HepG2 (cell line): Measurements from ENCODE around the gene HIC1. TPM values are rescaled to one million over a fixed set of nuclear protein-coding genes. Genes with fewer than 3 reads are reported as not detected.

Experiments used
- ATAC-seq: fragments of 200-7000 bp; cut with Tn5 transposase; 3 replicates; pipeline ENCODE4 v1.9.1; 2020; ENCODE audit warnings: mild to moderate bottlenecking, moderate library complexity
- BruUV-seq: library from RNA; stranded (reverse); fragments of 400-500 nt; replicated peaks from 2 replicates; lab custom pipeline; 2021; lab: Mats Ljungman, UMichigan
- CTCF ChIA-PET: fragments of 300-600 bp; formaldehyde crosslinking; extraction: SDS; loops from one replicate; lab custom pipeline; 2021; ENCODE audit warnings: low total read pairs, inconsistent platforms, low intra/inter-chr PET ratio; lab: Yijun Ruan, JAX
- POLR2A ChIA-PET: fragments of 350-600 bp; sonication (Branson Sonifier 250); formaldehyde crosslinking; loops from one replicate; lab custom pipeline; 2020; ENCODE audit warnings: antibody characterized with exemption, inconsistent platforms; lab: Yijun Ruan, JAX
- DNase-seq: peaks from one replicate; pipeline ENCODE4 v3.0.0-alpha.2; 2015; ENCODE audit warnings: low spot score
- FAIRE-seq: peaks from 3 replicates; lab custom pipeline; 2011; peaks lifted over from hg19 to GRCh38; lab: Jason Lieb, UNC
- H2AFZ ChIP-seq: one replicate; pipeline ENCODE4 v1.6.1; 2011; ENCODE audit warnings: low read length, inconsistent platforms
- H3K27ac ChIP-seq: fragments of 300-600 bp; 3 replicates; pipeline ENCODE4 v1.8.0; 2011; ENCODE audit warnings: mixed run types, mild to moderate bottlenecking, mixed read lengths, low read length, inconsistent platforms; ENCODE audit not compliant: insufficient read depth; ENCODE audit errors: extremely low read length
- H3K27me3 ChIP-seq, 2 experiments: fragments of 200-600 bp in 1 of 2; 2 replicates in 1 of 2; 3 replicates in 1 of 2; pipeline versions ENCODE4 v1.6.0 to v1.8.0; 2011; ENCODE audit warnings: low read length in 2 of 2, mild to moderate bottlenecking in 2 of 2, moderate library complexity in 2 of 2, inconsistent platforms in 1 of 2; ENCODE audit not compliant: insufficient read depth in 2 of 2, control insufficient read depth in 1 of 2
- H3K36me3 ChIP-seq, 2 experiments: fragments of 200-600 bp in 1 of 2; replicated peaks in 1 of 2; 2 replicates in 1 of 2; 3 replicates in 1 of 2; pipeline versions ENCODE4 v1.5.1 to v1.8.0; 2011; ENCODE audit warnings: low read length in 2 of 2, inconsistent platforms in 1 of 2; ENCODE audit not compliant: insufficient read depth in 2 of 2, control insufficient read depth in 1 of 2
- H3K4me1 ChIP-seq: 2 replicates; pipeline ENCODE4 v1.5.1; 2012; ENCODE audit warnings: low read length, inconsistent platforms; ENCODE audit not compliant: insufficient read depth
- H3K4me2 ChIP-seq: 2 replicates; pipeline ENCODE4 v1.6.0; 2011; ENCODE audit warnings: low read depth, low read length, inconsistent platforms
- H3K4me3 ChIP-seq, 3 experiments: fragments of 200-600 bp in 1 of 3; sonication (generic), shearing (Covaris generic) in 1 of 3; replicated peaks in 1 of 3; 2 replicates each; pipeline ENCODE4 v1.5.1; 2011 to 2016; ENCODE audit warnings: low read length in 3 of 3, inconsistent platforms in 2 of 3, low read depth in 2 of 3, mild to moderate bottlenecking in 2 of 3, control low read depth in 1 of 3, mixed read lengths in 1 of 3; ENCODE audit not compliant: insufficient read depth in 1 of 3
- H3K79me2 ChIP-seq: one replicate; pipeline ENCODE4 v1.6.1; 2011; ENCODE audit warnings: low read length, inconsistent platforms; ENCODE audit not compliant: insufficient read depth
- H3K9ac ChIP-seq: 2 replicates; pipeline ENCODE4 v1.6.0; 2011; ENCODE audit warnings: mild to moderate bottlenecking, low read depth, low read length, inconsistent platforms; ENCODE audit not compliant: insufficient read depth
- H3K9me3 ChIP-seq: 2 replicates; pipeline ENCODE4 v1.5.1; 2012; ENCODE audit warnings: mild to moderate bottlenecking, low read length
- H4K20me1 ChIP-seq: 2 replicates; pipeline ENCODE4 v1.6.0; 2011; ENCODE audit warnings: inconsistent platforms, mild to moderate bottlenecking, low read length, moderate library complexity; ENCODE audit not compliant: insufficient read depth
- ATRX ChIP-seq: sonication (generic); formaldehyde crosslinking; IDR thresholded peaks from 2 replicates; pipeline ENCODE4 v1.4.0; 2020; ENCODE audit warnings: missing genetic modification reagents, borderline replicate concordance
- FOXA1 ChIP-seq, 2 experiments: fragments of 450-650 bp in 1 of 2; sonication (generic) in 1 of 2; formaldehyde crosslinking in 1 of 2; IDR thresholded peaks; 2 replicates each; pipeline versions ENCODE4 v1.4.0 to v1.6.1; 2016 to 2020; ENCODE audit warnings: missing genetic modification reagents in 1 of 2
- HDAC1 ChIP-seq: sonication (generic); formaldehyde crosslinking; IDR thresholded peaks from 2 replicates; pipeline ENCODE4 v1.5.1; 2020; ENCODE audit warnings: mild to moderate bottlenecking, missing genetic modification reagents
- KLF9 ChIP-seq: IDR thresholded peaks from 2 replicates; pipeline ENCODE4 v1.6.1; 2016; ENCODE audit warnings: low read depth
- MXD4 ChIP-seq: IDR thresholded peaks from 2 replicates; pipeline ENCODE4 v1.6.1; 2016; ENCODE audit warnings: mild to moderate bottlenecking, missing biosample characterization, missing genetic modification reagents
- SALL2 ChIP-seq: sonication (generic); formaldehyde crosslinking; IDR thresholded peaks from 2 replicates; pipeline ENCODE4 v1.8.1; 2023; ENCODE audit warnings: mild to moderate bottlenecking, missing genetic modification reagents, inconsistent platforms
- ZNF225 ChIP-seq: sonication (generic); formaldehyde crosslinking; IDR thresholded peaks from 2 replicates; pipeline ENCODE4 v1.4.0; 2020; ENCODE audit warnings: mild to moderate bottlenecking, missing genetic modification reagents
- ZNF335 ChIP-seq: sonication (generic); formaldehyde crosslinking; IDR thresholded peaks from 2 replicates; pipeline ENCODE4 v1.4.0; 2020; ENCODE audit warnings: missing genetic modification reagents
- ZNF652 ChIP-seq: IDR thresholded peaks from 2 replicates; pipeline ENCODE4 v1.6.1; 2016; ENCODE audit warnings: low read depth, borderline replicate concordance
- ZZZ3 ChIP-seq: sonication (generic); formaldehyde crosslinking; IDR thresholded peaks from 2 replicates; pipeline ENCODE4 v1.4.0; 2020; ENCODE audit warnings: missing genetic modification reagents, mild to moderate bottlenecking, borderline replicate concordance
- WGBS: methylation state at CpG from one replicate; pipeline ENCODE4 v1.1.6; 2017; ENCODE audit warnings: low lambda C conversion rate; 5-methylcytosine and 5-hydroxymethylcytosine counted together
- in situ Hi-C: cut with HindIII; loops from 2 replicates; pipeline ENCODE4 v1.10.0; 2017; ENCODE audit warnings: low pct_unique_long_range_greater_than_20kb; ENCODE audit not compliant: extremely low pct_ligation_motif_present
- intact Hi-C: fragments of 100-400 bp; cut with micrococcal nuclease; formaldehyde crosslinking; loops from one replicate; pipeline ENCODE4 v1.10.0; 2022; ENCODE audit not compliant: unreplicated experiment
- polyA plus RNA-seq, 8 experiments: library from polyadenylated mRNA; depleted of rRNA in 3 of 8; stranded (reverse) in 7 of 8; unstranded in 1 of 8; fragments of >200 nt; fragmentation: Illumina TruSeq in 4 of 8; extraction: Trizol in 4 of 8; gene quantifications; 2 replicates each; pipeline versions ENCODE4 v1.2.1 to v1.2.3, GENCODE V29; 2011 to 2016; ENCODE audit warnings: low read depth in 4 of 8, missing spikeins in 1 of 8, mixed read lengths in 1 of 8; ENCODE audit not compliant: insufficient read depth in 1 of 8
- total RNA-seq, 5 experiments: library from RNA; depleted of rRNA; stranded (reverse); fragments of >200 nt; fragmentation: Illumina TruSeq; extraction: Trizol; gene quantifications; 2 replicates each; pipeline ENCODE4 v1.2.3, GENCODE V29; 2016; ENCODE audit warnings: low read depth in 1 of 5
- TF ChIP-seq, protein P1 (sequence below): sonication (generic); formaldehyde crosslinking; IDR thresholded peaks from 2 replicates; pipeline ENCODE4 v1.9.0; 2021; ENCODE audit warnings: missing genetic modification reagents, borderline replicate concordance
- TF ChIP-seq, protein P2 (sequence below): sonication (generic); formaldehyde crosslinking; IDR thresholded peaks from one replicate; pipeline ENCODE4 v1.5.1; 2020; ENCODE audit warnings: mild to moderate bottlenecking, missing genetic modification reagents; ENCODE audit errors: not compliant biosample characterization

Gene HIC1
- total and polyA plus RNA-seq, 2 of the 13 experiments (the other 11 are each of a cell fraction or from before 2014, with no cell fraction given) = 0.04 to 0.31 TPM

DNA sequence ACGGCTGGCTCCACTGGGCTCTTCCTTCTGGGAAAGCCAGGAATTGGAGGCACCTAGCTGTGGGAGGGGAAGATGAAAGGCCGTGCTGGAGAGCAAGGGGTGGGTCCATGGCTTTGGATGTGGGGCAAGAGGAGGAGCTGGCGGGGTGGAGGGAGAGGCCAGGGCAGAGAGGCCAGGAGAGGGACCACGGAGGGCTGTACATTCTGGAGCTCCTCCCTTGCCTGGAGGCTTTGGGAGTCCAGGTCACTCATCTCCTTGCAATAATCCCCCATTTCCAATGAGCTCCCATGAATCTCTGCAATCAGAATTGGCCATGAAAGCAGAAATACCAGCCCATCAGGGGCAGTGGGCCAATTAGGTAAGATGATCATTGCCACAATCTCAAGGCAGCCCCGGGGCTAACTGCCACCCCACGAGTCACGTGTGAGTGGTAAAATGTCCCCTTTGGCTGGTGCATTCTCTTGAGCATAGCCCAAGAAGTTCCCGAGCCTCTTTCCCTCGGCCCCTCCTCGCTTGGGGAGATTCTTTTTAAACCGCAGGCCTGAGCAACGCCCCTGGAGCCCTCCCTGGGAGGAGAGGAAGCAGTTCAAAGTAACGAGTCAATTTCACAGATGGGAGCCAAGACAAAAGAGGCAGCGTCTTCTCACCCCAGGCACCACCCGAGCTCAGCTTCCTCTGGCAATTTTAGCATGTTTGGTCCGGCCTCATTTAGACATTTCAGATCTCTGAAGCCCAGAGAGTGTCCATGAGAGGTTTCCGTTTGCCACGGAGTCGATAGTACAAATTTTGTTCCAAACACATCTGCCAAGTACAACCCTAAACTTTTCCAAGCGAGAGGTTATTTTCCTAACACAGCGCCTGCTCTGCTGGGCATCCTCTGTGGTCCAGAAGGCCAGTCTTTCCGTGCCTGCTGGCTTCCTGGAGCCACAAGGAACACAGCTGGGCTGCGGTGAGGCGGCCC lies 43.2 kb upstream of the HIC1 start:
- WGBS = 81% methylated on average over 23 of the region's 24 CpGs
- Histone ChIP-seq H3K9ac (no peak overlapping the region), H3K36me3 (no peaks in the 10 kb centered on the region), H3K4me3 (no peak overlapping the region), H3K9me3 (no peaks in the 10 kb centered on the region), H3K4me2 (no peak overlapping the region), H3K27me3 (peaks cover 0 to under 1% of the 10 kb centered on the region in 2 experiments; a peak in 1 of 5 replicates), H4K20me1 (no peaks in the 10 kb centered on the region), H3K4me1 (no peaks in the 10 kb centered on the region), H3K79me2 (no peaks in the 10 kb centered on the region), H2AFZ (no peak overlapping the region), H3K27ac (no peak overlapping the region)
- in situ Hi-C loops = no loop called here
- FAIRE-seq (no peak), DNase-seq (no peak), ATAC-seq (no peak; the same call in 2 of the 3 replicates)
- no TSS peak for BruUV-seq
- CTCF ChIA-PET = no interaction called here
- POLR2A ChIA-PET = interaction anchor here (1.1 kb wide), 1 partner anchor 14 kb away, joined by 6 read pairs; no protein-coding TSS in a partner anchor
- intact Hi-C loops = no loop called here
- no peak for TF ChIP-seq ZNF652 (CRISPR knock-in tag)
- TF ChIP-seq, protein P1, sequence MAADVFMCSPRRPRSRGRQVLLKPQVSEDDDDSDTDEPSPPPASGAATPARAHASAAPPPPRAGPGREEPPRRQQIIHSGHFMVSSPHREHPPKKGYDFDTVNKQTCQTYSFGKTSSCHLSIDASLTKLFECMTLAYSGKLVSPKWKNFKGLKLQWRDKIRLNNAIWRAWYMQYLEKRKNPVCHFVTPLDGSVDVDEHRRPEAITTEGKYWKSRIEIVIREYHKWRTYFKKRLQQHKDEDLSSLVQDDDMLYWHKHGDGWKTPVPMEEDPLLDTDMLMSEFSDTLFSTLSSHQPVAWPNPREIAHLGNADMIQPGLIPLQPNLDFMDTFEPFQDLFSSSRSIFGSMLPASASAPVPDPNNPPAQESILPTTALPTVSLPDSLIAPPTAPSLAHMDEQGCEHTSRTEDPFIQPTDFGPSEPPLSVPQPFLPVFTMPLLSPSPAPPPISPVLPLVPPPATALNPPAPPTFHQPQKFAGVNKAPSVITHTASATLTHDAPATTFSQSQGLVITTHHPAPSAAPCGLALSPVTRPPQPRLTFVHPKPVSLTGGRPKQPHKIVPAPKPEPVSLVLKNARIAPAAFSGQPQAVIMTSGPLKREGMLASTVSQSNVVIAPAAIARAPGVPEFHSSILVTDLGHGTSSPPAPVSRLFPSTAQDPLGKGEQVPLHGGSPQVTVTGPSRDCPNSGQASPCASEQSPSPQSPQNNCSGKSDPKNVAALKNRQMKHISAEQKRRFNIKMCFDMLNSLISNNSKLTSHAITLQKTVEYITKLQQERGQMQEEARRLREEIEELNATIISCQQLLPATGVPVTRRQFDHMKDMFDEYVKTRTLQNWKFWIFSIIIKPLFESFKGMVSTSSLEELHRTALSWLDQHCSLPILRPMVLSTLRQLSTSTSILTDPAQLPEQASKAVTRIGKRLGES (CRISPR knock-in tag) = no peak
- TF ChIP-seq, protein P2, sequence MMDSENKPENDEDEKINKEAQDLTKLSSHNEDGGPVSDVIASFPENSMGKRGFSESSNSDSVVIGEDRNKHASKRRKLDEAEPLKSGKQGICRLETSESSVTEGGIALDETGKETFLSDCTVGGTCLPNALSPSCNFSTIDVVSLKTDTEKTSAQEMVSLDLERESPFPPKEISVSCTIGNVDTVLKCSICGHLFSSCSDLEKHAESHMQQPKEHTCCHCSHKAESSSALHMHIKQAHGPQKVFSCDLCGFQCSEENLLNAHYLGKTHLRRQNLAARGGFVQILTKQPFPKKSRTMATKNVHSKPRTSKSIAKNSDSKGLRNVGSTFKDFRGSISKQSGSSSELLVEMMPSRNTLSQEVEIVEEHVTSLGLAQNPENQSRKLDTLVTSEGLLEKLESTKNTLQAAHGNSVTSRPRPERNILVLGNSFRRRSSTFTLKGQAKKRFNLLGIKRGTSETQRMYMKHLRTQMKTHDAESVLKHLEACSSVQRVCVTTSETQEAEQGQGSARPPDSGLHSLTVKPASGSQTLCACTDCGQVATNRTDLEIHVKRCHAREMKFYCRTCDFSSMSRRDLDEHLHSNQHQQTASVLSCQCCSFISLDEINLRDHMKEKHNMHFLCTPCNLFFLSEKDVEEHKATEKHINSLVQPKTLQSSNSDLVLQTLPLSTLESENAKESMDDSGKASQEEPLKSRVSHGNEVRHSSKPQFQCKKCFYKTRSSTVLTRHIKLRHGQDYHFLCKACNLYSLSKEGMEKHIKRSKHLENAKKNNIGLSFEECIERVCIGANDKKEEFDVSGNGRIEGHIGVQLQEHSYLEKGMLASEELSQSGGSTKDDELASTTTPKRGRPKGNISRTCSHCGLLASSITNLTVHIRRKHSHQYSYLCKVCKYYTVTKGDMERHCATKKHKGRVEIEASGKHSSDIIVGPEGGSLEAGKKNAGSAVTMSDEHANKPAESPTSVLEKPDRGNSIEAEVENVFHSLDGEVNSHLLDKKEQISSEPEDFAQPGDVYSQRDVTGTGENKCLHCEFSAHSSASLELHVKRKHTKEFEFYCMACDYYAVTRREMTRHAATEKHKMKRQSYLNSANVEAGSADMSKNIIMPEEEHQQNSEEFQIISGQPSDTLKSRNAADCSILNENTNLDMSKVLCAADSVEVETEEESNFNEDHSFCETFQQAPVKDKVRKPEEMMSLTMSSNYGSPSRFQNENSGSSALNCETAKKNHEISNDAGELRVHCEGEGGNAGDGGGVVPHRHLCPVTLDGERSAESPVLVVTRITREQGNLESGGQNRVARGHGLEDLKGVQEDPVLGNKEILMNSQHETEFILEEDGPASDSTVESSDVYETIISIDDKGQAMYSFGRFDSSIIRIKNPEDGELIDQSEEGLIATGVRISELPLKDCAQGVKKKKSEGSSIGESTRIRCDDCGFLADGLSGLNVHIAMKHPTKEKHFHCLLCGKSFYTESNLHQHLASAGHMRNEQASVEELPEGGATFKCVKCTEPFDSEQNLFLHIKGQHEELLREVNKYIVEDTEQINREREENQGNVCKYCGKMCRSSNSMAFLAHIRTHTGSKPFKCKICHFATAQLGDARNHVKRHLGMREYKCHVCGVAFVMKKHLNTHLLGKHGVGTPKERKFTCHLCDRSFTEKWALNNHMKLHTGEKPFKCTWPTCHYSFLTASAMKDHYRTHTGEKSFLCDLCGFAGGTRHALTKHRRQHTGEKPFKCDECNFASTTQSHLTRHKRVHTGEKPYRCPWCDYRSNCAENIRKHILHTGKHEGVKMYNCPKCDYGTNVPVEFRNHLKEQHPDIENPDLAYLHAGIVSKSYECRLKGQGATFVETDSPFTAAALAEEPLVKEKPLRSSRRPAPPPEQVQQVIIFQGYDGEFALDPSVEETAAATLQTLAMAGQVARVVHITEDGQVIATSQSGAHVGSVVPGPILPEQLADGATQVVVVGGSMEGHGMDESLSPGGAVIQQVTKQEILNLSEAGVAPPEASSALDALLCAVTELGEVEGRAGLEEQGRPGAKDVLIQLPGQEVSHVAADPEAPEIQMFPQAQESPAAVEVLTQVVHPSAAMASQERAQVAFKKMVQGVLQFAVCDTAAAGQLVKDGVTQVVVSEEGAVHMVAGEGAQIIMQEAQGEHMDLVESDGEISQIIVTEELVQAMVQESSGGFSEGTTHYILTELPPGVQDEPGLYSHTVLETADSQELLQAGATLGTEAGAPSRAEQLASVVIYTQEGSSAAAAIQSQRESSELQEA (CRISPR knock-in tag) = no peak
- no peak for TF ChIP-seq ZNF335
- TF ChIP-seq FOXA1 (IDR thresholded peaks at IDR 0.05) = no peak
- no peak for TF ChIP-seq FOXA1 (CRISPR knock-in tag; IDR thresholded peaks at IDR 0.05)
- TF ChIP-seq KLF9 (CRISPR knock-in tag) = no peak
- TF ChIP-seq ATRX (CRISPR knock-in tag) = no peak
- TF ChIP-seq HDAC1 = no peak
- no peak for TF ChIP-seq SALL2 (CRISPR knock-in tag)
- TF ChIP-seq ZNF225 = no peak
- TF ChIP-seq MXD4 (CRISPR knock-in tag) = no peak
- no peak for TF ChIP-seq ZZZ3 (CRISPR knock-in tag)
